AG04449 (cell line): ENCODE measurements around the gene PCNX1.
A peak's percentile ranks its signal among the peaks of the same experiment; 100 is the strongest.
"Not testable (repeated sequence)": the region's sequence is repeated elsewhere in the genome, so short reads cannot be mapped to it uniquely, and the experiment has no call there.

Experiments
- CTCF ChIA-PET: fragments of 350-600 bp; formaldehyde crosslinking; extraction: SDS; loops from one replicate; lab custom pipeline; 2021; ENCODE audit warnings: antibody characterized with exemption; lab: Yijun Ruan, JAX
- POLR2A ChIA-PET: fragments of 400-600, 350-600 bp; formaldehyde crosslinking; extraction: SDS; loops from one replicate; lab custom pipeline; 2020; ENCODE audit warnings: antibody characterized with exemption, inconsistent platforms; lab: Yijun Ruan, JAX
- DNase-seq: peaks from one replicate; pipeline ENCODE4 v3.0.0-alpha.2; 2010; ENCODE audit warnings: low read depth, low spot score
- H3K4me3 ChIP-seq: 2 replicates; pipeline ENCODE4 v1.5.1; 2011; ENCODE audit warnings: low read depth, mild to moderate bottlenecking, control low read depth, low read length
- CTCF ChIP-seq: IDR thresholded peaks from one replicate; pipeline ENCODE4 v1.5.1; 2011; ENCODE audit warnings: mild to moderate bottlenecking, moderate library complexity, low read length, control low read depth, inconsistent platforms; ENCODE audit not compliant: insufficient read depth; ENCODE audit errors: missing control alignments

The PCNX1 gene

GRCh38 chr14:70907176-70907995 lies at the start of gene PCNX1:
Gene PCNX1, plus strand, starts transcription at chr14:70907459. Its CDS starts 392 bp downstream, at chr14:70907851.
- peak; percentile 36 for DNase-seq
- POLR2A ChIA-PET: interaction anchor here (0.6 to 1.0 kb wide), 5 partner anchors 13 to 51 kb away, joined by 3 to 4 read pairs (median 3); no protein-coding TSS in a partner anchor
- TF ChIP-seq CTCF: peak; percentile 79
- H3K4me3 ChIP-seq: peak within 1 kb of the TSS; percentile 88
- CTCF ChIA-PET: interaction anchor here (0.6 to 4.3 kb wide), 39 partner anchors 8 to 305 kb away, joined by 3 to 61 read pairs (median 5); no protein-coding TSS in a partner anchor

- ChIA-PET POLR2A (interaction anchor here (0.8 kb wide), 1 partner anchor 50 kb away, joined by 3 read pairs; the partner anchor contains the start of gene PCNX1), CTCF (interaction anchor here (4.5 kb wide), 1 partner anchor 49 kb away, joined by 20 read pairs; the partner anchor contains the start of gene PCNX1)
- no peak overlapping the region for H3K4me3 ChIP-seq
- no peak for TF ChIP-seq CTCF
- DNase-seq: no peak
Measured at GRCh38 chr14:70857496-70857890, 49.8 kb upstream of the PCNX1 start.

GRCh38 chr14:70858641-70859040 lies 48.6 kb upstream of the PCNX1 start:
- ChIA-PET POLR2A (no interaction called here), CTCF (interaction anchor here (4.5 kb wide), 1 partner anchor 48 kb away, joined by 20 read pairs; the partner anchor contains the start of gene PCNX1)
- no peak overlapping the region for H3K4me3 ChIP-seq
- DNase-seq: no peak
- no peak for TF ChIP-seq CTCF

GRCh38 chr14:70866992-70867391 lies 40.3 kb upstream of the PCNX1 start:
- POLR2A ChIA-PET, DNase-seq, CTCF ChIA-PET, H3K4me3 ChIP-seq: not testable (repeated sequence)

- CTCF ChIA-PET: interaction anchor here (4.1 kb wide), 1 partner anchor 10 kb away, joined by 13 read pairs; no protein-coding TSS in a partner anchor
- DNase-seq: no peak
- POLR2A ChIA-PET: no interaction called here
- no peak for TF ChIP-seq CTCF
- H3K4me3 ChIP-seq: no peak overlapping the region
Measured at GRCh38 chr14:70871001-70871400, 36.3 kb upstream of the PCNX1 start.

- no peak for TF ChIP-seq CTCF
- ChIA-PET POLR2A (no interaction called here), CTCF (interaction anchor here (1.0 to 4.1 kb wide), 5 partner anchors 9 to 54 kb away, joined by 3 to 13 read pairs (median 4); no protein-coding TSS in a partner anchor)
- DNase-seq: no peak
- no peak overlapping the region for H3K4me3 ChIP-seq
Measured at GRCh38 chr14:70871863-70872677, 35.2 kb upstream of the PCNX1 start.
